Keratinocyte (primary cell): ENCODE results near the gene EEF1AKMT1.

Experiments used
- CTCF ChIP-seq, 3 experiments: IDR thresholded peaks in 1 of 3; conservative IDR thresholded peaks in 1 of 3; optimal IDR thresholded peaks in 1 of 3; 2 replicates in 2 of 3; 3 replicates in 1 of 3; pipeline versions ENCODE3 to v1.5.1; 2011; ENCODE audit warnings: low read length in 3 of 3, mild to moderate bottlenecking in 3 of 3, moderate library complexity in 2 of 3, control low read depth in 1 of 3, inconsistent platforms in 1 of 3; ENCODE audit not compliant: insufficient read depth in 2 of 3; ENCODE audit errors: extremely low read depth in 1 of 3
- EZH2 ChIP-seq: IDR thresholded peaks from one replicate; pipeline ENCODE4 v1.6.1; 2012; ENCODE audit warnings: inconsistent platforms, mild to moderate bottlenecking, low read length, moderate library complexity

GRCh38 chr13:20709369-20709768, 64.4 kb downstream of the EEF1AKMT1 start:
- TF ChIP-seq CTCF (optimal IDR thresholded peaks at IDR 0.05 in 1 of 3, IDR thresholded peaks at IDR 0.05 in 1 of 3, conservative IDR thresholded peaks at IDR 0.05 in 1 of 3; ENCODE audit: extremely low read depth in 1 of 3, insufficient read depth in 2 of 3, low read length in 3 of 3) (no peak), EZH2 (no peak)
